GM10266 (cell line): ENCODE data around the gene SLX9.
"Not testable (repeated sequence)": the region's sequence is repeated elsewhere in the genome, so short reads cannot be mapped to it uniquely, and the experiment has no call there.

Source experiments
- DNase-seq: peaks from one replicate; pipeline ENCODE4 v3.0.0; 2012; ENCODE audit errors: extremely low spot score
- CTCF ChIP-seq: IDR thresholded peaks from 2 replicates; pipeline ENCODE4 v1.5.1; 2012; ENCODE audit warnings: mild to moderate bottlenecking, low read depth; ENCODE audit not compliant: control insufficient read depth, insufficient read depth; ENCODE audit errors: missing control alignments

The SLX9 gene

GRCh38 chr21:44925378-44925755, 14.5 kb upstream of the SLX9 start:
- no peak for DNase-seq
- no peak for TF ChIP-seq CTCF

- no peak for DNase-seq
- peak; percentile 16 for TF ChIP-seq CTCF
Observed at GRCh38 chr21:44926331-44927101, 13.3 kb upstream of the SLX9 start.

GRCh38 chr21:44927259-44927586, 12.6 kb upstream of the SLX9 start:
- no peak for DNase-seq
- no peak for TF ChIP-seq CTCF

GRCh38 chr21:44927587-44928461, 12.0 kb upstream of the SLX9 start:
- DNase-seq: peak; percentile 81

GRCh38 chr21:44928500-44929241, 11.2 kb upstream of the SLX9 start:
- DNase-seq: not testable (repeated sequence)

More at GRCh38 chr21:44927587-44928461, 12.0 kb upstream of the SLX9 start:
- TF ChIP-seq CTCF: no peak

GRCh38 chr21:44929242-44929798, 10.5 kb upstream of the SLX9 start:
- no peak for DNase-seq
- no peak for TF ChIP-seq CTCF

GRCh38 chr21:44929799-44930542, 9.9 kb upstream of the SLX9 start:
- TF ChIP-seq CTCF: no peak
- DNase-seq: peak; percentile 66
